T-helper 17 cell (primary cell): ENCODE results near the gene SPESP1. TPM values are rescaled to one million over a fixed set of nuclear protein-coding genes. Genes with fewer than 3 reads are reported as not detected.

Source experiments
- ATAC-seq: fragments of 150-1000 bp; cut with Tn5 transposase; 2 replicates; pipeline ENCODE4 v1.10.0; 2021; ENCODE audit warnings: mild to moderate bottlenecking, moderate library complexity
- DNase-seq, 3 donors: peaks; one replicate each; pipeline versions ENCODE4 v3.0.0 to v3.0.0-alpha.2; 2020 to 2021
- H3K9me3 ChIP-seq: one replicate; pipeline ENCODE4 v1.7.0; 2013; ENCODE audit warnings: low read length, mild to moderate bottlenecking; ENCODE audit not compliant: control insufficient read depth, poor library complexity, severe bottlenecking
- H3K27ac Mint-ChIP-seq: one replicate; pipeline ENCODE4 v1.8.0; 2022; ENCODE audit warnings: mild to moderate bottlenecking, moderate library complexity, mixed read lengths
- H3K27me3 Mint-ChIP-seq: one replicate; pipeline ENCODE4 v1.8.0; 2022; ENCODE audit warnings: mixed read lengths
- H3K36me3 Mint-ChIP-seq: one replicate; pipeline ENCODE4 v1.8.0; 2022; ENCODE audit warnings: low read depth, mixed read lengths
- H3K4me1 Mint-ChIP-seq: one replicate; pipeline ENCODE4 v1.8.0; 2022; ENCODE audit warnings: mild to moderate bottlenecking, mixed read lengths
- H3K4me3 Mint-ChIP-seq: one replicate; pipeline ENCODE4 v1.8.0; 2022; ENCODE audit warnings: mild to moderate bottlenecking, moderate library complexity, mixed read lengths
- total RNA-seq, 4 donors: library from RNA in 2 of 4; stranded (reverse) in 2 of 4; gene quantifications; one replicate each; pipeline ENCODE4 v1.2.3 and lab custom pipeline; 2022 to 2026

The SPESP1 gene
- total RNA-seq, 2 donors from 2014 or later: not detected

DNA sequence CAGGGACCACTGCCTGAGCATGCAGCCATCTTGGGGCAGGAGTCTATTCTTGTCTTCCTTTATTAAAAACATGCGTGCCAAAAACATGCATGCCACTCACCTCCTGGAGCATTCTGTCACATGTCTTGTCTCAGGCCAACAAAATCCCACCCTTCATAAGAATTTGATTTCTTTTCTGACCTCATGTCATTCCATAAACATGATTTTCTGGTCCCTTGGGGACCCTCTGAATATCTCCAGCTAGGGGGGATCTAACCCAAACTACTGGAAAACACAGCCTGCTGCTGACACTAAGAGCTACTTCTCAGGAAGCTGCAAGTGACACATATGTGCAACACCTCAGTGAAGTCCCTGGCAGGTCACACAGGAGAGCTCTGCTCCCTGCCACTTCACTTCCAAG is 57.4 kb downstream of the SPESP1 start:
- peaks cover 2% of the 10 kb centered on the region for H3K4me1 Mint-ChIP-seq
- ATAC-seq: no peak
- no peaks in the 10 kb centered on the region for H3K9me3 ChIP-seq
- peaks cover 2% of the 10 kb centered on the region for H3K36me3 Mint-ChIP-seq
- no peak overlapping the region for H3K4me3 Mint-ChIP-seq
- peaks cover 58% of the 10 kb centered on the region for H3K27me3 Mint-ChIP-seq
- no peak overlapping the region for H3K27ac Mint-ChIP-seq
- DNase-seq: no peak

GRCh38 chr15:68989541-68990230 is 59.4 kb downstream of the SPESP1 start:
- H3K27me3 Mint-ChIP-seq: peaks cover 44% of the 10 kb centered on the region
- no peak overlapping the region for H3K27ac Mint-ChIP-seq
- no peaks in the 10 kb centered on the region for H3K9me3 ChIP-seq
- H3K4me1 Mint-ChIP-seq: peaks cover 2% of the 10 kb centered on the region
- DNase-seq: no peak
- ATAC-seq: no peak
- H3K36me3 Mint-ChIP-seq: peaks cover 2% of the 10 kb centered on the region
- H3K4me3 Mint-ChIP-seq: no peak overlapping the region

- Mint-ChIP-seq H3K27ac (no peak overlapping the region), H3K27me3 (peaks cover 37% of the 10 kb centered on the region), H3K36me3 (peaks cover 2% of the 10 kb centered on the region), H3K4me3 (no peak overlapping the region), H3K4me1 (peaks cover 2% of the 10 kb centered on the region)
- no peaks in the 10 kb centered on the region for H3K9me3 ChIP-seq
- no peak for ATAC-seq
- no peak for DNase-seq
These were observed 60.1 kb downstream of the SPESP1 start for GRCh38 chr15:68990231-68990991.

DNA sequence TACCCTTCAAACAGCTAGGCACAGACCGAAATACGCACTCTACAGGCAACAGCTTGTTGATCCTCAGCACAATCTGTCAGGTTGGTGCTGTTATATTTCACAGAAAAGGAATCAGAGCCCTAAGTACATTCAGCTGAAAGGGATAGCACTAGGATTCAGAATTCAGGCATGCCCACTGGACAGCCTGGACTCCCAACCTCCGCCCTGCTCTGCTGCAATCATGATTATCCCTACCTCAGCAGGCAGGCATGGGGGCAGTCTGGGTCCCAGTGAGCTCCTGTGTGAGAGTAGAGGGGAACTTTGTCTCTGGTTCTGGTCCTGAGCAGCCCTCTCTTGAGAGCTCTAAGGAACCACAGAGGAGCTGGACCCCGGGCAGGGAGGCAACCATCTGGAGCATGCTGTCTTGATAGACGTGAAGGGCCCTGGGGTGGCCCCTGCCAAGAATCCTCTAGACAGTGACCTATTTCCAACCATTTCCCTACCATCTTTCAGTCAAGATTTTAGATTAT is 60.7 kb downstream of the SPESP1 start:
- H3K27me3 Mint-ChIP-seq: peaks cover 36% of the 10 kb centered on the region
- no peak overlapping the region for H3K4me3 Mint-ChIP-seq
- DNase-seq: no peak
- ATAC-seq: no peak
- peaks cover 2% of the 10 kb centered on the region for H3K36me3 Mint-ChIP-seq
- H3K27ac Mint-ChIP-seq: no peak overlapping the region
- no peaks in the 10 kb centered on the region for H3K9me3 ChIP-seq
- peaks cover 2% of the 10 kb centered on the region for H3K4me1 Mint-ChIP-seq

DNA sequence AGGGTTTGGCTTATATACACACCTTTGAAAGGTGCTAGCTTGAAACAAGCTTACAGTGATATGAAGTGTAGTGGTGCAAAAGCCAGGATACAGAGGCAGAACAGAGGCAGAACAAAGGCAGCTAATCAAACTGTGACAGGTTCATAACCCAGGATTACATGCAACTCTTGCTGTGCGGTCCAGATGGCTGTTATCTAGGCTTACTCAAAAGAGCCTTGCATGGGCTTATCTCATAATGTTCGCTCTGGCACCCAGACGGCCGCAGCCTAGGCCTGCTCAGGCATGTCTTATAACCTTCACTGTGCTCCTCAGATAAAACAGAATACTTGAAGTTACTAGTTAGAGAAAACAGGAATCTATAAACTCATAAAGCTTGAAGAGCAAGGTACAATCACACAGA is 61.4 kb downstream of the SPESP1 start:
- Mint-ChIP-seq H3K4me1 (peaks cover 2% of the 10 kb centered on the region), H3K36me3 (peaks cover 2% of the 10 kb centered on the region), H3K27ac (no peak overlapping the region)

DNA sequence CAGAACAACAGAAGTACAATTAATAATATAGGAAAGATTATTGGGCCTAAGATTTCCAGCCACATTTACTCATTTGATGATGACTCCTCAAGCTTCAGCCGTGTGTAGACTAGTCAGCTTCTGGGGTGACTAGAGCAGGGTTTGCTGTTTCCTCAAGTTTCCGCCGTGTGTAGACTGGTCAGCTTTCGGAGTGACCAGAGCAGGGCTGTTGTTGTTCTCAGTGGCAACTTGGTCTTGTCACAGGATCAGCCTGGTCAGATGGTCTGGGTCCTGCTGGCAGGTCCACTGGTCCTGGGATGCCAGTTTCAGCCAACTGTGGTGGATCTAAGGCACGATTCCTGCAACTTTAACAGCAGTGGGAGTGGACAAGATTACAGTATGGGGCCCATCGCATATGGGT is 62.4 kb downstream of the SPESP1 start:
- Mint-ChIP-seq H3K36me3 (peaks cover 2% of the 10 kb centered on the region), H3K27ac (no peak overlapping the region), H3K27me3 (peaks cover 44% of the 10 kb centered on the region), H3K4me3 (no peak overlapping the region), H3K4me1 (peaks cover 2% of the 10 kb centered on the region)
- ATAC-seq (no peak), DNase-seq (no peak)
- H3K9me3 ChIP-seq: no peaks in the 10 kb centered on the region

More for the DNA sequence above, 61.4 kb downstream of the SPESP1 start:
- Mint-ChIP-seq H3K4me3 (no peak overlapping the region), H3K27me3 (peaks cover 43% of the 10 kb centered on the region)
- ATAC-seq: no peak
- no peaks in the 10 kb centered on the region for H3K9me3 ChIP-seq
- DNase-seq: no peak

DNA sequence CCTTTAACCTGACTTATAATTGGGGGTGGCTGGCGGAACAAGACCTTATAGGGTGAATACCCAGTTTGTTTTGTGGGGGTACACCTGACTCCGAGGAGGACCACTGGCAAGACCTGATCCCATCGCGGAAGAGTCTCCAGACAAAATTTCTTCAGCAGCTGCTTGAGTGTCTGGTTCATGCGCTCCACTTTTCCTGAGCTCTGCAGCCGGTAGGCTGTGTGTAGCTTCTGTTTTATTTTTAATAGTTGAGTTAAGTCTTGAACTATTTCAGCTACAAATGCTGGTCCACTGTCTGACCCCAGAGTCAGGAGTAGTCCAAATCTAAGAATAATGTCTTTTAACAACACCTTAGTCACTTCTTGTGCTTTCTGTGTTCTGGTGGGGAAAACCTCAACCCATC is 63.0 kb downstream of the SPESP1 start:
- peaks cover 5% of the 10 kb centered on the region for H3K4me1 Mint-ChIP-seq
- H3K27ac Mint-ChIP-seq: no peak overlapping the region
- no peaks in the 10 kb centered on the region for H3K36me3 Mint-ChIP-seq
- DNase-seq: no peak
- no peak for ATAC-seq
- H3K9me3 ChIP-seq: no peaks in the 10 kb centered on the region
- no peak overlapping the region for H3K4me3 Mint-ChIP-seq
- peaks cover 44% of the 10 kb centered on the region for H3K27me3 Mint-ChIP-seq

GRCh38 chr15:68994149-68994548 is 63.8 kb downstream of the SPESP1 start:
- no peak for DNase-seq
- peaks cover 4% of the 10 kb centered on the region for H3K4me1 Mint-ChIP-seq
- H3K9me3 ChIP-seq: no peaks in the 10 kb centered on the region
- no peak for ATAC-seq
- H3K27ac Mint-ChIP-seq: no peak overlapping the region
- H3K36me3 Mint-ChIP-seq: no peaks in the 10 kb centered on the region
- H3K27me3 Mint-ChIP-seq: peaks cover 44% of the 10 kb centered on the region
- H3K4me3 Mint-ChIP-seq: no peak overlapping the region

DNA sequence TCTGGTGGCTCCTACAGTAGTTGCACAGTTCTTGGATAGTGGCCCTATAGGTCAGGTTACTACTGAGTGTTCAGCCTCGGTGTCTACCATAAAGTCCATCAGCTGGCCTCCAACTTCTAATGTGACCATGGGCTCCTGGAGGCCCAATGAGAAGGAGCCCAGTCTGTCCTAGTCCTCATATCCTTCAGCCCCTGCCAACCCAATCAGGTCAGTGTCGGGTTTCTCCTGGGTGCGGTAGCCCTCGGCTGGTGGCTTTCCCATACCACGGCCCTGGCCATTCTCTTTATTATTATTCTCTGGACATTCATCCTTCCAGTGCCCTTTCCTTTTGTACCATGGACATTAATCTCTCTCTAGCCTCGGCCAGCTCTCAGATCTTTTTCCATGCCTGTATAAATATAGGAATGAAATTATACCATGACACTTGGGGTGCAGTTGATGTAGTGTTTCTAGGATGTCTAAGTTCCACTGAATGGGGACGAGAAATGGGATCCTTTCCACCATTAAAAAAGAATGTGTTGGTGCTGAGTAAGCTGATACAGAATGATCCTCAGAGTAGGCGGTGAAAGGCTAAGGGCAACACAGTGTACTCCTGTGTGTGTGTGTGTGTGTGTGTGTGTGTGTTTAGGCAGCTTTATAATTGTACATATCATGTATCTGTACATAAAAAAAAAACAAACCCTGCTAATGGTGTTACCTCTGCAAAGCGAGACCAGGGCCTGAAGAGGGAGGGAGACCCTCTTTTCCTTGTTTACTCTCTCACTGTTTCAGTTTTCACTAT is 64.8 kb downstream of the SPESP1 start:
- no peaks in the 10 kb centered on the region for H3K9me3 ChIP-seq
- Mint-ChIP-seq H3K4me3 (no peak overlapping the region), H3K27me3 (peaks cover 48% of the 10 kb centered on the region), H3K27ac (no peak overlapping the region), H3K4me1 (peaks cover 3% of the 10 kb centered on the region), H3K36me3 (no peaks in the 10 kb centered on the region)
- ATAC-seq: no peak
- DNase-seq: no peak

Other genes with a start within 250 kb of the SPESP1 start
- gene ANP32A, start 109.6 kb upstream of the SPESP1 start, total RNA-seq: 10 to 100 TPM; 78.7 to 83.3 TPM
- not detected for gene NOX5, start 84.2 kb downstream of the SPESP1 start, total RNA-seq
- 1 to 10 TPM; 5.6 to 6.1 TPM for gene GLCE, start 230.1 kb downstream of the SPESP1 start, total RNA-seq